HPDE6-E6E7 (cell line): ENCODE results near the gene TAL1.
"Not testable (repeated sequence)": the region's sequence is repeated elsewhere in the genome, so short reads cannot be mapped to it uniquely, and the experiment has no call there.

Experiments used
- DNase-seq: peaks from one replicate; pipeline ENCODE4 v3.0.0; 2011; ENCODE audit warnings: missing footprints; ENCODE audit errors: extremely low spot score

TAL1 gene

DNA sequence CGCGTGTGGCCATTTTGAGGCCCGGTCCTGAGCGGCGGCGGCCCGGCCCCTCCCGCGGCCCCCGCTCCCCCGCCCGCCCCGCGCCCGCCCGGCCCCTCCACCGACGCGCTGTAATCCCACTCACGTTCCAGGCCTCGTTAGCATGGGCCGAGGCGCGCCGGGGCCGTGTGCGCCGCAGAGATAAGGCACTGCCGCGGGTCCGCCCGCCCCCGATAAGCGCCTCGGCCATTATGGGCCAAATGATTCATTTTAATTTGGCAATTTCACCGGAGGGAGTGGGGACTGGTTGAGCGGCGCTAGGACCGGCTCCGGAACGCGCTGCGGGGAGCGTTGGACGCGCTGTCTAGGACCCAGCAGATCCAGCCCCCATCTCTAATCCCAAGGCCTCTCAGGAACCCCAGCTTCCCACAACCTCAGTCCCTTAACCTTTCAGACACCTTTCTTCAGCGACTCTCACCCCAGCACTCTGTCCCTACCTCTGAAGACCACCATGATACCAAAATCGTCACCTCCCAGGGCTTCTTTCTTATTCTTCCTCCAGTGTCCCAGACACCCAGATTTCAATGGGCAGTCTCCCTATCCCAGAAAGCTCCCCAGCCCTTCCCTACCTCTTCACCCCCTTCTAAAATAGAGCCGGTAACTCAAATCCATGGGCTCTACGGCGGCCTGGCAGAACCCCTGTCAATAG lies at the start of gene TAL1:
TSS of gene TAL1 (minus strand) at position 39 of the 688 bp plus-strand sequence. CDS start 6,337 bp downstream, outside the sequence.
- no peak for DNase-seq

DNA sequence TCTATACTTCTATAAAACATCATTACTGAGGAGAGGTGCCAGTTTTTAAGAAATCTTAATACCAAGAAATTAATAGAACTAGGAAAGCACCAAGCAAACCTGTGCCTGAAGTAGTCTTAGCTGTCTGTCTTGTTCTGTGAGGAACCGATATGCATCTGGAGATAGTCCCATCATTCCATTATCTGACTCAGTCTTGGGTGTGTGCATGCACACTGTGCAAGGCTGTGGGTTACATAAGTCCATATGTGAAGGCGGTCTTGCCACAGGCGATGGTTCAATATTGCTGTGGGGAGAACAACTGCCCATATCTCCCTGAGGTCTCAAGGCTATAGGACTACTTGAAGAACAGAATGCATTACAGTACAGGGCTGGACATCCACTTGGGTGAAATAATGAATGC lies 48.1 kb upstream of the TAL1 start:
- DNase-seq: no peak

DNA sequence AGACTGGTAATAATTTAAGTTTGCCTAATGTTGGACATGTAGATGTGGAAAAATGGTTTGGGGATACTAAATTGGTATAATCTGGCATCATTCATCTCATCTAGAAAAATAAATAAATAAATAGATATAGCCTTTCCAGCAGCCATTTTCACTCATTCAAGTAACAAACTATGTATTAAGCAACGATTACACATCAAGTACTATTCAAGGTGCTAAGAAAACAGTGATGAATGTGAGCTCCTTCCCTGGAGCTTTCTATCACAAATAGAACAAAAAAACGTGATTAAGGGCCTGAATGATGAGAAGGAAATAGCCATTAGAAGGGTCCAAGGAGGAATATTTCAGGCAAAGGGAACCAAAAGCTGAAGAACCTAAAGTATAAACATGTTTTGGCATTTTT lies 44.8 kb upstream of the TAL1 start:
- no peak for DNase-seq

DNA sequence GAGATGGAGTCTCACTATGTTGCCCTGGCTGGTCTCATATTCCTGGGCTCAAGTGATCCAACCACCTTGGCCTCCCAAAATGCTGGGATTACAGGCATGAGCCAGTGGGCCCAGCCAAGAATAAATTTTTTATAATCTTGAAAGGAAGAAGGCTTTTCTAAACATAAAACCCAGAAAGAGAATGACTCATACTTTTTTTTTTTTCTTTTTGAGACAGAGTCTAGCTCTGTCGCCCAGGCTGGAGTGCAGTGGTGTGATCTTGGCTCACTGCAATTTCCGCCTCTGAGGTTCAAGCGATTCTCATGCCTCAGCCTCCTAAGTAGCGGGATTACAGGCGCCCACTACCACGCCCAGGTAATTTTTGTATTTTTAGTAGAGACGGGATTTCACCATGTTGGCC lies 43.8 kb upstream of the TAL1 start:
- DNase-seq: not testable (repeated sequence)

DNA sequence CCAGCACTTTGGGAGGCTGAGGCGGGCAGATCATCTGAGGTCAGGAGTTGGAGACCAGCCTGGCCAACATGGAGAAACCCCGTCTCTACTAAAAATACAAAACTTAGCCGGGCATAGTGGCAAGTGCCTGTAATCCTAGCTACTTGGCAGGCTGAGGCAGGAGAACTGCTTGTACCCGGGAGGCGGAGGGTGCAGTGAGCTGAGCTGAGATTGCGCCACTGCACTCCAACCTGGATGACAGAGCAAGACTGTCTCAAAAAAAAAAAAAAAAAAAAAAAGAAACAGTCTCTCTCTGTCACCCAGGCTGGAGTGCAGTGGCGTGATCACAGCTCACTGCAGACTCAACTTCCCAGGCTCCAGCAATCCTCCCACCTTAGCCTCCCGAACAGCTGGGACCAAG lies 33.5 kb upstream of the TAL1 start:
- DNase-seq: not testable (repeated sequence)

DNA sequence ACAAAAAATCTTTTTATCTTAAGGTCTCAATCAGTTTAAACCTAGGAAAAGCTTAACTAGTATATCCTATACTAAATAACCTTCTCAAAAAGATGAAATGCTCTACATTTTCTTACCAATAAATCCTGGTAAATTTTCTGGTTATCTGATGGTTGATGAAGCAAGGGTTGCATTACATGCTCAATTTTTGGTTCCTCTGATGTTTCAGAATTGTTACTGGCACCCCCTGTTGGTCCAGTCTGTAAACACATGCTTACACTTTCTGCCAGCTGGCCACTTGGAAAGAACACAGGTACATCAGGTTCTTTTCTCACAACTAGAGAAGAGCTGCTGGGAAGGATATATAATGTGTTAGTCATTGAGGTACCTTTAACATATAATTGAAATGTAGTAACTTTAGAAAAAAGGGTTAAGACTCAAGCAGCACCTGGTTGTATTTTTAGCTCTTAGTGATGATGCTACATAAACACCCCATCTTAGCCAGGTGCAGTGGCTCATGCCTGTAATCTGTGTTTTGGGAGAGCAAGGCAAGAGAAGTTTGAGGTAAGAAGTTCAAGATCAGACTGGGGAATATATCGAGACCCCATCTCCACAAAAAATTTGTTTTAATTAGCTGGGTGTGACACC lies 30.9 kb upstream of the TAL1 start:
- DNase-seq: peak; percentile 32

DNA sequence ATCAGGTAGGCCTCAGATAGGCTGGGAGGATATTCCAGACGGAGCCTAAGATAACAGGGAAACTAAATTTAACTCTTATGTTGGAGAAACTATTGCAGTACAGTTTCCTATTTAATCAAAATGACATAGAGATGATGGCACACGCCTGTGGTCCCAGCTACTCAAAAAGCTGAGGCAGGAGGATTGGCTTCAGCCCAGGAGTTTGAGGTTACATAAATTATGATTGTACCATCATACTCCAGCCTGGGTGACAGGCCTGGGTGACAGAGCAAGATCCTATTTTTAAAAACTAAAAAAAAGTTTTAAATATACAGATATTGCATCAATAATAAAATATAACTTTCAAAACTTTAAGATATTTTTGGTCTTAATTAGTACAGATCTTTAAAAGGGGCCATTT lies 25.2 kb upstream of the TAL1 start:
- no peak for DNase-seq

DNA sequence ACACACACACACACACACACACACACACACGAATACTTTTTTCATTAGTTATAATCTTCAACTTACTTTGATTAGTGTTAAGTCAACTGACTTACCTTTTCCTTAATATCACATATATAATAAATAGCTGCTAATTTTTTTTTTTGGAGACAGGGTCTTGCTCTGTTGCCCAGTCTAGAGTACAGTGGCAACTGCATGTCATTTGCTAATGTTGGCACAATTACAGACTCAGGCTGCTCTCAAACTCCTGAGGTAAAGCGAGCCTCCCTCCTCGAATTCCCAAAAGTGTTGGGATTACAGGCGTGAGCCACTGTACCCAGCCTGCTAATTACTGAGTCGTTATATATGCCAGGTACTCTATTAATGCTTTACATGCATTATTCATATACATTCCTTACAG lies 20.8 kb upstream of the TAL1 start:
- no peak for DNase-seq

DNA sequence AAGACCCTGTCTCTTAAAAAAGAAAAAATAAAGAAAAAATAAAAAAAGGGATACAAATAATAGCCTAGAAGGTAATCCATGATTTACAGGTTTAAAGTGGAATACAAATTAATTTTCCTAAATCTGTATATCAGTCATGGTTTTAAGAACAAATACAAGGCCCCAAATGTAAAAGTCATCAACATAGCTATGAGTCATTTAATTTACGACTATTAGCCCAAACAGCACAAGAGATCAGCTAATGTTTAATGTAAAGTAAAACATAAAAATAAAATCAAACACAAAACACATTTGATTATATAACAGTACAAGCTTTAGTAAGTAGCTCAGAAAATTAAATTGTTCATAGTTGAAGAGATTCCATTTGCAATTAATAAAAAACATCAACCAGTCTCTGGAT lies 20.3 kb upstream of the TAL1 start:
- DNase-seq: no peak

DNA sequence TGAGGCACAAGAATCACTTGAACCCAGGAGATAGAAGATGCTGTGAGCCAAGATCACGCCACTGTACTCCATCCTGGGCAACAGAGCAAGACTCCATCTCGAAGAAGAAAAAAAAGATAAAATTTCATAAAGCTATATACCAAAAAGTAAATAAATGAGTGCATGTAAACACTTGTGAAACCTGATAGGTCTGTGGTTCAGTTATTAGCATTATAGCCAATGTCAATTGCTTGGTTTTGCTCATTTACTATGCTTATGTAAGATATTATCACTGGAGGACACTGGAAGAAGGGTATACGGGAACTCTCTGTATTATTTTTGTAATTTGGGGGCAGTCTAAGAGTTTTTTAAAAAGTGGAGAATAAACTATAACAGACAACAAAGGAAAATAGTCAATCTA lies 17.7 kb upstream of the TAL1 start:
- no peak for DNase-seq

DNA sequence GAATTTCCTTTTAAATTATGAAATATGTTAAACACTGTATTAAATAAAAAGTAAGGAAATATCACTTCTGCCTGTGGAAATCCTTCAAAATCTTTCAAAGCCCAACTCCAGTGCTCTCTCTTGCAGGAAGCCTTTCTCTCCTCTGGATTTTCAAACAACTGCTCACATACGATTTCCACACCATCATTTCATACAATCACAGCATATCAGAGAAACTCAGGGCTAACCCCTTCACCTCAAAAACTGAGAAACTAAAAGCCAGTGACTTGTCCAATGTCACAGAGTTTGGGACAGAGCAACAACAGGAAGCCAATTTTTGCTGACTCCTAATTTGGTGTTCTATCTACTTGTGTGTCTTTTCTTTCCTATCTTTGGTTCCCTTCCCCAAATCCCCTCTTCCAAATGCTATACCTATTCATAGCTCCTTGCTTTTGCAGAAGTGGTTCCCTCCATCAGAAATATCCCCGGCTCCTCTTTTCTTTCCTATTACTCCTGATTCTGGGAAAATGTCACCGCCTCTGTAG lies 12.4 kb upstream of the TAL1 start:
- no peak for DNase-seq

DNA sequence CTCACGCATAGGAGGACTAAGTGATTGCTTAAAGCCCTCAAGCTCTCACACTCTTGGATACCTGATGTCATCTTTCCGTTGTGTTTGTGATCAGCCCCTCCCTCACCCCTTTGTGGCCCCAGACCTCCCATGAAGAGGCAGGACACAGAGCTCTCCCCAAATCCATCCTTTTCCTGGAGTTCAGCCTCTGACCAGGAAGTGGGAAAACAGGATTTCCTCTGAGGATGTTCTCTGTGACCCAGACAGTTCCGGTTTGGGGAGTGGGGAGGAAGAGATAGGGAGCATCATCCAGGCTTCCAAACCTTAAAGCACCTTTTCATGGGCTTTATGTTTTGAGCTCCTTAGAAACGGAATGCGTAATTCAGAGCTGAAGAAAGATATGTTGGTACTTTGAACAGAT lies 11.9 kb upstream of the TAL1 start:
- no peak for DNase-seq

DNA sequence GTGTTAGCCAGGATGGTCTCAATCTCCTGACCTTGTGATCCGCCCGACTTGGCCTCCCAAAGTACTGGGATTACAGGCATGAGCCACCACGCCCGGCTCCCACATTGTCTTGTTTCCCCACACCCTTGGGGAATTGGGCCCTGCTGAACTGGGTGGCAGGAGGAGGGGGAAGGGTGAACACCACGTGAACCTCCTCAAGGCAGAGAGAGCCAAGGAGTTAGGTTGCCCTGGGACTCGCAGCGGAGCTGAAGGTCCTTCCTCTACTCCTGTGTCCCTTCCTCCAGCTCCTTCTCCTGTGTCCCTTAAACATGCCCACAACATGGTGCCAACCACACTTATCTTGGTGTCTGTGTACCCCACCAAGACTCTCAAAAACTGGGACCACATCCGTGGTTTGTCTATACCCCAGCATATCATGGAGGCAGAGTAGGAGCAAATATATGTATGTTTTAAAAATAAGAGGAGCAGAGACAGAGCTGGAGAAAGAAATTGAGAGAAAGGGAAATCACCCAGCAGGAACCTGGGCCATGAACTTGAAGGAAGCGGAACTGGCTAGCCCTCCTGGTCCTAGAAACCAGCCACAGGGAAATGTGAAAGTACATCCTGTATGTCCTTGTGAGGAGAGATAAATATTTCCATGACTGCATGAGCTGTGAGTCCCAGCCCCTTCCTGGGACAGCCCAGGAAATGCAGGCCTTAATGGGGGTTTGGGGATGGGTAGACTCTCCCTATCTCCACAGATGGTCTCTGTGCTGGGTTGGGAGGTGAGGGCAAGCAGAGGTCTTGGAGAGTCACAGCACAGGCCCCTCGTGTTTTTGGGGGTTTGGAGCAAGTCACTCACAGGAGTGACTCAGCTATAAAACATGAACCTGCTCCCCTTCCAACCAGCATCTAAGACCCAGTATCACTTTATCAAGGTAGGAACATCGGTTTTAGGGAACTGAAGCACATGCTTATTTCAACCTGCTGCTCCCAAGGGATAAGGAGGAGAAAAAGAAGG lies 9.4 kb upstream of the TAL1 start:
- no peak for DNase-seq

DNA sequence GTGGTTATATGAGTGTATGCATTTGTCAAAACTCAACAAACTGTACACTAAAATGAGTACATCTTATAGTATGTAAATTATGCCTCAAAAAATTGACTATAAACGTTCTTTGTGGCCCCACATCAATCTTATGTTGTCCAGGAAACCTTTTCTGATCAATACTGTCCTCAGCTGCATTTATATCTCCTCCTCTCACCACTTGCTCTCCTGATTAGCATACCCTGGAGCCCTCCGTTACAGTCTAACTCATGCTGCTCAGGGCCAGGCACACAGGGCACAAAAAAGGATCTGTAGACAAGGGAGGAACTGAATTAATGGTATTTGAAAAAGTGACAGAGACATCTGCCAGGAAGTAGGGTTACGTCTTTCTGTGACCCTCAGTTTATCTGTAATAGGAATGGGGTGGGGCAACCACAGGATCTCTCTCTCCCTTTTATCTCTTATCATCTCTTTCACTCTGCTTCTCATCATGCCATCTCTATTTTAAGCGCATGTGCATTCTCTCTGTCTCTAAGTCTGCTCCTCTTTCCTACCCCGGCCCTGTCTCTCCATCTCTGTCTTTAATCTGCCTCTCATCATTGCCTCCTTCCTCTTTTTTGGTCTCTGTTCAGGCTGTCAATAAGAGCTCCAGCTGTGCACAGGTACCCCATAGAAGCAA lies 7.0 kb upstream of the TAL1 start:
- DNase-seq: no peak

DNA sequence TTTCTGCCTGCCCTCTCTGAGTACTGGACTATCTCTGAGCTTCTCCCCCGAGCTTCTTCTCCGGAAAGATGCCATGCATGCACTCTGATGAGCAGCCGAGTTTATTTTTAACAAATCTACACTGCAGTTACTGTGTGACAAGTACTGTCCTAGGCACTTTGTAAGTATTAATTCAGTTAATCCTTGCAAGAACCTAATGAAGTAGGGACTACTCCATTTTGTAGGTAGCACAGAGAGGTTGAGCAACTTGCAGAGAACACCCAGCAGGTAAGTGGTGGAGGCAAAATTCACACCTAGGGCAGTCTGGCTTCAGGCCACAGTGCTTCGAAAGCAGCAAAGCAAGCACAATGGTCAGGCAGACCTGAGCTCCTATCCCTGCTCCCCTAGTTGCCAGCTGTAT lies 3.8 kb upstream of the TAL1 start:
- no peak for DNase-seq

DNA sequence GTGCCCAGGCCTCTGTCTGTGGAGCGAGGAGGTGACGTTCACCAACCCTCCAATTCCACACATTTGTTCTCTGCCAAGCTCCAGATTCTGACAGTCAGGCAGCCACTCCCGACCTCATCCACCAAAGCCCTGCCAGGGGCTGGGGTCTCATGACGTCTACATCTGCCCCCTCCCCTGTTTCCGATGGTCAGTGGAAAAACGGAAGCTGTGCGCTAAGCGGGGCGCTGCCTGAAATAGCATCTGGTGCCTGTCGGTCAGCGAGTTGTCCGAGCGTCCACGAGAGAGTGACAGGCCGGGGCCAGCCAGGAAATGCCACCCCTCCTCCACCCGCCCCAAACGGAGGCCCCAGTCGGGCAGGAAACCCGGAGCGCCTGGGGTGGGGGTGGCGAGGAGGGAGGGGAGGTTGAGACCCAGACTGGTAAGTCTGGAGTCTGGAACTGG lies 3.2 kb upstream of the TAL1 start:
- DNase-seq: no peak

DNA sequence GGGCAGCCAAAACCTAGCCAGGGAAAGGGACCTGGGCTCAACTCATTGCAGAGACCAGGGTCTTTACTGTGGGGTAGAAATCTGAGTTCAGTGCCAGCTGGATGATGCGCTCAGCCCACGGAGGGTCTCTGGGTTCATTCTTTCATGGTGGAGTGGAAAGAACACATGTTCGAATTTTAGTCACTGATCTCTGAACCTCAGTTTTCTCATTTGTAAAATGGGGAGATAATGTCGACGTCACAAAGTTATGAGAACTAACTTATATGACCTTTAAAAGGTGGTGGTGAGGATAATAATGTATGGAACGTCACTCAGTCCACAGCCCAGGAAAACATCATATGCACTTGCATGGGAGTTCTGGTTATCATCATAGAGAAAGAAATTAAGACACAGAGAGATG lies 1.2 kb upstream of the TAL1 start:
- no peak for DNase-seq

DNA sequence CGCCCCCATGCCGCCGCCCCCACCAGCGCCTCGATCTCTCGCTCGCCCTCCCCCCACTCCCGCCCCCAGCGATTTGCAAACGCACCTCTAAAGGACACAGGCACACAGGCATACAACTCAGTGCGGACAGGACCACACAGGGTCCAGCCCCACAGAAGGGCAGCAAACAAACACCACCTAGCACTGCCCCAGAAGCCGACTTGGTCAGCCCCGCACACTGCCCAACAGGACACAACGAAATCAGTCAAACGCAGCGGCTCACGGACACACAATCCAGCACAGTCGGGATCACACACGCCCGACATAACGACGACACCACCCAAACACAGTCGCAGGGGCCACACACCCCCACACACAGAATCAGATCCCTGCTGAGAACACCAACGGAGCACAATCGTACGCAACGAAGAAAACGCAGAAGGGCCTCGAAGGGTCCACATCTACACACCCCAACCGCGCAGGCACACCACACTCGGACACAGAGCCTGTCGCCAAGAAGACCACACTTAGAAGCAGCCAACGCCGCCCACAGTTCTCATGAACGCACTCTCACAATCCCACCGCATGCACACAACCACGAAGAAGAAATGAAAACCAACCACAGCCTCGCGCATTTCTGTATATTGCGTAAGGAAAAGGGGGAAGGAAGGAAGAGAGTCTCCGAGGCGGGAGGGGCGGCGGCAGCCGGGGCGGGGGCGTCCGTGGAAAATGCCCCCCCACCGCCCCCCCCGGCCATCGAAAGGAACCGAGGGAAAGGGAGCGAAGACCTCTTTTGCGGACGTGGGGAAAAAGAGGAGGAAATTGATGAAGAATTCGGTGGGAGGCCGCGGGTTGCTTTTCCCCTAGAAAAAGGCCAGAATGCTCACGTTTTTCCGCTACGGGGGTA lies 481 bp downstream of the TAL1 start:
- DNase-seq: no peak

DNA sequence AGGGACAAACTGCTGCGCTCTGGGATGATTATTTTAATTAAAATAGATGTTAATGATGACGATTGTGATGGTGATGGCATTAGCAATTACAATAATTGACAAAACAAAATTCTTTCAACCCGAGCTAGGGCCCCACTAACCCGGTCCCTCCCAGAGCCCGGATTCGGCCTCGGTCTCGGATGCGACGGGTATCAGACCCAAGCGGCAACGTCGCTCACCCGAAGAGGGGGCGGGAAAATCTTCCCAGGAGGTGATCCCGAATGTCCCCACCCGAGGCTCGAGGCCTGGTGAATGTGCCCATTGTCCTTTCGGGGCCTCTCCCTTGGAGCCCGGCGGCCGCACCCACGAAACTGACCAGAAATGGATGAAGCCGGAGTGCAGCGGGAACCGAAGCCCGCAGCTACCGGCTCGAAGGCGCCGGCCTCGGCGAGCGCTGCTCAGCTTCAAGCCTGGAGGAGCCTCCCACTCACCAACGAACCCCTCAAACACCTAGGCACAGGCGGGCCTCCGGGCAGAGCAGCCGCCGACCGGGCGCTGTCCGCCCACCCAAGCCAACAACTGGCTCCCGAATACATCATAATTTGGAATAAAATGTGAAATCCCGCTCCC lies 1.2 kb downstream of the TAL1 start:
- no peak for DNase-seq
